Left ventricle myocardium superior (tissue), 1 donor: ENCODE results near the gene MED22. TPM values are rescaled to one million over a fixed set of nuclear protein-coding genes. Genes with fewer than 3 reads are reported as not detected.
"Not testable (repeated sequence)": the region's sequence is repeated elsewhere in the genome, so short reads cannot be mapped to it uniquely, and the experiment has no call there.

Source experiments
- ATAC-seq: fragments of 200-7000 bp; cut with Tn5 transposase; one replicate; pipeline ENCODE4 v1.9.1; 2020; ENCODE audit warnings: mild to moderate bottlenecking, moderate library complexity
- DNase-seq: peaks from one replicate; pipeline ENCODE4 v3.0.0-alpha.2; 2020
- intact Hi-C: fragments of 100-400 bp; cut with micrococcal nuclease; formaldehyde crosslinking; loops from one replicate; pipeline ENCODE4 v1.11.0; 2022
- total RNA-seq: library from RNA; stranded (reverse); fragmentation: NEBNext Ultra II Directional; extraction: Animal tissue kit (Norgen Biotek cat#: 25700); gene quantifications from one replicate; pipeline ENCODE4 v1.2.1, GENCODE V29; 2021
- donor health status: DM: no; HTN: yes; CAD: no; lungs with severe emphysema.

The MED22 gene
- total RNA-seq, 1 donor from 2014 or later: 21.5 TPM

GRCh38 chr9:133378408-133378962 lies 30.6 kb upstream of the MED22 start:
- DNase-seq: no peak
- intact Hi-C loops: no loop called here
- no peak for ATAC-seq

GRCh38 chr9:133377721-133378216 lies 29.8 kb upstream of the MED22 start:
- intact Hi-C loops: no loop called here
- no peak for DNase-seq
- no peak for ATAC-seq

GRCh38 chr9:133377280-133377679 lies 29.3 kb upstream of the MED22 start:
- ATAC-seq, DNase-seq, intact Hi-C loops: not testable (repeated sequence)

GRCh38 chr9:133375724-133376654 lies 28.1 kb upstream of the MED22 start, which contains the start of the genes STKLD1 and SURF4:
Gene STKLD1 (plus strand): TSS chr9:133376366. CDS start chr9:133376474, 108 bp downstream.
Gene SURF4 (minus strand): TSS chr9:133376060. CDS start chr9:133375969, 91 bp downstream.
- intact Hi-C loops: no loop called here
- DNase-seq (peak; percentile 99), ATAC-seq (peak; percentile 98)

- intact Hi-C loops: no loop called here
- peak; percentile 49 for DNase-seq
These were observed 27.3 kb upstream of the MED22 start for GRCh38 chr9:133375116-133375723.

GRCh38 chr9:133374612-133375115 lies 26.7 kb upstream of the MED22 start:
- ATAC-seq (no peak), DNase-seq (no peak)
- intact Hi-C loops: no loop called here

More at GRCh38 chr9:133375116-133375723, 27.3 kb upstream of the MED22 start:
- no peak for ATAC-seq

GRCh38 chr9:133372144-133372543 lies 24.2 kb upstream of the MED22 start:
- intact Hi-C loops: no loop called here
- ATAC-seq (no peak), DNase-seq (peak; percentile 48)

GRCh38 chr9:133371261-133371711 lies 23.4 kb upstream of the MED22 start:
- intact Hi-C loops: no loop called here
- ATAC-seq: no peak
- DNase-seq: no peak

GRCh38 chr9:133370685-133371084 lies 22.8 kb upstream of the MED22 start:
- DNase-seq (no peak), ATAC-seq (no peak)
- intact Hi-C loops: no loop called here

- DNase-seq (no peak), ATAC-seq (no peak)
- intact Hi-C loops: no loop called here
These were observed 22.0 kb upstream of the MED22 start for GRCh38 chr9:133369933-133370332.

GRCh38 chr9:133369422-133369821 lies 21.5 kb upstream of the MED22 start:
- intact Hi-C loops: no loop called here
- DNase-seq (no peak), ATAC-seq (no peak)

GRCh38 chr9:133368249-133368881 lies 20.4 kb upstream of the MED22 start:
- intact Hi-C loops: no loop called here
- ATAC-seq: no peak
- DNase-seq: no peak

- no peak for DNase-seq
- intact Hi-C loops: no loop called here
- ATAC-seq: no peak
These were observed 19.8 kb upstream of the MED22 start for GRCh38 chr9:133367778-133368177.

GRCh38 chr9:133367221-133367620 lies 19.3 kb upstream of the MED22 start:
- ATAC-seq: no peak
- intact Hi-C loops: no loop called here
- DNase-seq: no peak

GRCh38 chr9:133366435-133366834 lies 18.5 kb upstream of the MED22 start:
- no peak for ATAC-seq
- intact Hi-C loops: no loop called here
- no peak for DNase-seq

GRCh38 chr9:133362359-133363044 lies 14.6 kb upstream of the MED22 start:
- no peak for DNase-seq
- intact Hi-C loops: no loop called here
- ATAC-seq: no peak

GRCh38 chr9:133361507-133362092 lies 13.7 kb upstream of the MED22 start:
- ATAC-seq: no peak
- no peak for DNase-seq
- intact Hi-C loops: no loop called here
